ENCODE data around the gene MRPL11.
"Not testable (repeated sequence)": the region's sequence is repeated elsewhere in the genome, so short reads cannot be mapped to it uniquely, and the experiment has no call there.

Gene MRPL11

GRCh38 chr11:66467034-66467659 is 28.5 kb upstream of the MRPL11 start:
- in situ Hi-C loops (cut with HindIII; ENCODE audit: low sequenced_read_pairs), result no loop called here

DNA sequence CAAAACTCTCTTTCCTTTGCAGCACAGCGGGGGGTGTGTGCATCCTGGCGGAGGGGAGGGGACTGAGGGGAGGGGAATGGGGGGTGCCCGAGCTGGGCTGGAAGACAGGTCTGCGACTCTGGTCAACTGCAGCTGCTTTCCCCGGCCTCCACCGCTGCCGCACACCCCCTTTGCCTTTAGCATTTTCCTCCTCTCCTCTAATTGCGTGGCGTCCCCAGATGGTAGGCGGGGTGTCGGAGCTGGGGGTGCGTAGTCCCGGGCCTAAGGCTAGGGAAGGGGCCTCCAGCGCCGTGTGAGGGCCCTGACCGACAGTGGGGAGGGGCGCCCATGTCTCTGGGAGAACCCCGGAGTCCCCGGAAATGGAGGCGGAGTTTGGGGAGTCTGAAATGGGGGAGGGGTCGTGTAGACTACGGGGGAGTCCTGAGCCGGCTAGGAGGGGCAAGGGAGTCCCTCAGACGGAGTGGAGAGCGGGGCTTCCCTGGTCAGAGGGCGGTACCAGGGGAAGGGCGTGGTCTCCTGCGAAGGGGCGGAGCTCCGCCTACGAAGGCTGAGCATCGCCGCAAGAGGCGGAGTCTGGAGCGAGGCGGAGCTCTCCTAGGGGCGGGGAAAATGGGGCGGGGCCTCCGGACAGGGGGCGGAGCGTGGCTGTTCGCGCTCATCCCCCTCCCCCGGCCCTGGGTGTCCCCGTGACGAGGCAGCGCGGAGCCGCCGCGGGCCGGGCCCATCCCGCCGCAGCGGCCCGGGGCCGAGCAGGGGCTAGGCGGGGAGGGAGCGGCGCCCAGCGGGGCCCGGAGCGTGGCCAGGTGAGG is 27.8 kb upstream of the MRPL11 start, which contains the start of gene PELI3:
TSS of gene PELI3 (plus strand) at position 681 of the 809 bp plus-strand sequence. CDS start 1,224 bp downstream, outside the sequence.
- in situ Hi-C loops (cut with HindIII; ENCODE audit: low sequenced_read_pairs), result no loop called here

DNA sequence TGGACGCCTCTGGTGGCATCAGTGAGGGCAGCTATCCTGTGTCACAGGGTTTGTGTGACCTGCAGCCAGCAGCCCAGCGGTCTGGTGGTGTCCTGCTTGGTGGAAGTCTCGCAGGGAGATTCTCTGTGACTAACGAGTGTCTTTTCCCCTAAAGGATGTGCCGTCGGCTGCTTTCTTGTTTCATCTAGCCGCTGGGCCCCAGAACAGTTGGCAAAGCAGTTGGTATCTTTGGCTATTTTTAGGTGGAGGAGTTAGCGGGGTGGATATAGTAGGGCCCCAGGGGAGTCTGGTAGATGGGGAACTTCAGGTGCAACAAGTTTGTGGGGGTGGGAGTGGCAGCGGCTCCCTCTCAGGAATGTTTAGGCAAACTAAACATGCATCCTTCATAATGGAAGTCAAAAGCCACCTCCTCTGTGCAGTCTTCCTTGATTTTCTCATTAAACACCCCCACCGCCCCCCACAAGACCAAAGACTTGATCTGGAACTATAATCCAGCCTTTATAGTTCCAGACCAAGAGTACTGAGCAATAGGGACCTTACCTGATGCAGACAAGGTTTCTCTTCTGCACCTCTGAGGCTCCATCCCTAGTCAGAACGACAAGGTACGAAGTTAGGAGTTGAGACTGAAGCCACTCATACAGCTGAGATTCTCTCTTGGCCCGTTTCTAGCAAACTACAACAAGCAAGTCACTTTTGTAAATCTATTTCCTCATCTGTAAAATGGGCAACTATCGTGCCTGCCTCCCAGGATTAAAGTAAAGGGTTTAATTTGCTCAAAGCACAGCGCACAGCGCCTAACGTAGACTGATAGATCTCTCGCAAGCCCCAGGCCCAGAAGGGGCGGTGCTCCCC is 27.0 kb upstream of the MRPL11 start:
- in situ Hi-C loops (cut with HindIII; ENCODE audit: low sequenced_read_pairs), result no loop called here

DNA sequence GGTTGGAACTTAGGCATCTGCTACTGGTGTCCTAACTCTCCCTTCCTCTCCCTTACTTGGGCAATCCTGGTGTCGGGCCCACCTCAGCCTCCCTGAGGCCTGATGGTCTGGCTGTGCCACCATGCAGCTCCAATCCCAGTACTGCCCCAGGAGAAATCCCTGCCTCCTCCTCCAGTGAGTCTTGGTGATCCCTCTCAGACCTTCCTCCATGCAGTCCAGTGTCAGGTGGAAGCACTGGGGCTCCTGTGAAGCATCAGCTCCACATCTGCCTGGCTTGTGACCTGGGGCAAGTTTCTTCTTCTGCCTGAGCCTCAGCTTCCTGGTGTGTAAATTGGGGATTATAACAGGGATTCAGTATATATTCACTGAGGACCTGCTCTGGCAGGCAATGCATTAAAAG is 26.3 kb upstream of the MRPL11 start:
- in situ Hi-C loops (cut with HindIII; ENCODE audit: low sequenced_read_pairs), result no loop called here

DNA sequence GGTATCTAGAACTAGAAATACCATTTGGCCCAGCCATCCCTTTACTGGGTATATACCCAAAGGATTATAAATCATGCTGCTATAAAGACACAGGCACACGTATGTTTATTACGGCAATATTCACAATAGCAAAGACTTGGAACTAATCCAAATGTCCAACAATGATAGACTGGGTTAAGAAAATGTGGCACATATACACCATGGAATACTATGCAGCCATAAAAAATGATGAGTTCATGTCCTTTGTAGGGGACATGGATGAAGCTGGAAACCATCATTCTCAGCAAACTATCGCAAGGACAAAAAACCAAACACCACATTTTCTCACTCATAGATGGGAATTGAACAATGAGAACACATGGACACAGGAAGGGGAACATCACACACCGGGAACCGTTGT is 25.5 kb upstream of the MRPL11 start:
- in situ Hi-C loops (cut with HindIII; ENCODE audit: low sequenced_read_pairs), result not testable (repeated sequence)

- in situ Hi-C loops (cut with HindIII; ENCODE audit: low sequenced_read_pairs), result no loop called here
Observed at GRCh38 chr11:66462911-66463310, 24.3 kb upstream of the MRPL11 start.

- in situ Hi-C loops (cut with HindIII; ENCODE audit: low sequenced_read_pairs), result no loop called here
Observed at GRCh38 chr11:66462010-66462409, 23.4 kb upstream of the MRPL11 start.

DNA sequence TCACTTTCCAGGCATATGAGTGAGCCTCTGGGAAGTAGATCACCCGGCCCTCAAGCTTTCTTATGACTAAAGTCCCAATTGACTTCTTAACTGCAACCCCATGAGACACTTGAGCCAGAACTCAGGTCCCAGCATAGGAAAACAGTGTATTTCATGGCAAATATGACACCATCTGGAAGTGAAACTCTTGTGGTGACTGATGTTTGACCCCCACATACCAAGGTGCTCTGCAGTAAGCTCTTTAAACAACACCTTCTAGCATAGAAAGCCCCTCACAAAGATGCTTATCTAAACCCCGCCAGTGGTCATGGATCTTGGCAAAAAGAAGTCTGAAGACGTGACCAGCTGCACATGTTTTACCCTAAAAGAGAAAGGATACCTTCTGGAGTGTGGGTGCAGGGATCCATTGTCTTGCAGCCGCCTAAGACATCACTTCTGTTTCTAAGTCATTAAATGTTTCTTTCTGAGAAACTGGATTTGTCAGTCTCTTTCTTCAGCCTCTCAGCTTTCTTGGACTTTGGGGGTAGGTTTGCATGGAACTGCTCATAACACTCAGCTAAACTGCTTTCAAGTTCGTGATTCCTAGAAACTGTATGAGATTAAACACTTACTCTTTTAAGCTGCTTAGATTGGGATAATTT is 20.6 kb upstream of the MRPL11 start:
- in situ Hi-C loops (cut with HindIII; ENCODE audit: low sequenced_read_pairs), result no loop called here

DNA sequence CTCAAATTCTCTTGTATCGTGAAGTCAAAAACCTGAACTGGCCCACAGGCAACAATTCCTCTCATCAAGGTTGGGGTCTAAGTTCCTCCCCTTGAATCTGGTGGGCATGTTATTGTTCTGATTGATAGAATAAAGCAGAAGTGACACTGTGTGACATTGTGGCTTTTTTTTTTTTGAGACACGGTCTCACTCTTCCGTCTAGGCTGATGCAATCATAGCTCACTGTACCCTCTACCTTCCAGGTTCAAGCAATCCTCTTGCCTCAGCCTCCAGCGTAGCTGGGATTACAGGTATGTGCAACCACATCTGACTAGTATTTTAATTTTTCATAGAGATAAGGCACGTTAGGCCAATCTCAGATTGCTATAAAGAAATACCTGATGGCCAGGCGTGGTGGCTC is 19.2 kb upstream of the MRPL11 start:
- in situ Hi-C loops (cut with HindIII; ENCODE audit: low sequenced_read_pairs), result no loop called here

DNA sequence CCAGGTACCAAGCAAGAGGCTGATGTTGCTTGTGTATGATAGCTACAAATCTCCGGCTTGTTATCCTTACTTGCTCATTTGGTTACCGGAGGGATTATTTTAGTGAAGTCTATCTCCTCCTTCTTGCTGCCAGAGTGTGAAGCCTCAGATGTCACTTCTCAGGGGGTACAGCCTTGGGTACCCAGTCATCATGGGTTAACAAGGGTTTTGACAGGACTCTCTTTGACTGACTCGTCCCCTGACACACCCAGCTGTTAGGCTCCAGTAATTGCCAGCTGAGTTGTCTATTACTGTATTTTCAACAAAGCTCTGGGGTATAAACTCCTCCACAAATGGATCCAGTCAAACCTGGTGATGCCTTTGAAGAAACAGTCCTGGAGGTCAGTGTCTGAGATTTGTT is 16.2 kb upstream of the MRPL11 start:
- in situ Hi-C loops (cut with HindIII; ENCODE audit: low sequenced_read_pairs), result no loop called here

GRCh38 chr11:66454247-66454646 is 15.6 kb upstream of the MRPL11 start:
- in situ Hi-C loops (cut with HindIII; ENCODE audit: low sequenced_read_pairs), result no loop called here

DNA sequence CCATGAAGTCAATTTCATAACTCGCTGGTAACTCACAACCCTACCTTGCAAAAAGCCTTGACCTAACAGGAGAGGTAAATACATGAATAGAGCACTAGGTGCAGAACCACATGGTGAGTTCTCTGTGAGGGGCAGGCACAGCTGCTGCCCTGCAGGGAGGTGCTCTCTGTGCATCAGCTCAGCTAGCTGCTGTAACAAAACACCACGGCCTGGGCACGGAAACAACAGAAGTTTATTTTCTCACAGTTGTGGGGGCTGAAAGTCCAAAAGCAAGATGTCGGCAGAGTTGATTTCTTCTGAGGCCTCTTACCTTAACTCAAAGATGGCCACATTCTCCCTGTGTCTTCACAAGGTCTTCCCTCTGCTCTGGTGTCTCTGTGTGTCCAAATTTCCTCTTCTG is 13.0 kb upstream of the MRPL11 start:
- in situ Hi-C loops (cut with HindIII; ENCODE audit: low sequenced_read_pairs), result no loop called here

- in situ Hi-C loops (cut with HindIII; ENCODE audit: low sequenced_read_pairs), result no loop called here
Observed at GRCh38 chr11:66450560-66450959, 11.9 kb upstream of the MRPL11 start.

- in situ Hi-C loops (cut with HindIII; ENCODE audit: low sequenced_read_pairs), result no loop called here
Observed at GRCh38 chr11:66448523-66448922, 9.9 kb upstream of the MRPL11 start.

GRCh38 chr11:66447012-66447411 is 8.4 kb upstream of the MRPL11 start:
- in situ Hi-C loops (cut with HindIII; ENCODE audit: low sequenced_read_pairs), result no loop called here

GRCh38 chr11:66443602-66444001 is 5.0 kb upstream of the MRPL11 start:
- in situ Hi-C loops (cut with HindIII; ENCODE audit: low sequenced_read_pairs), result no loop called here

- in situ Hi-C loops (cut with HindIII; ENCODE audit: low sequenced_read_pairs), result not testable (repeated sequence)
Observed at GRCh38 chr11:66440940-66441282, 2.3 kb upstream of the MRPL11 start.

DNA sequence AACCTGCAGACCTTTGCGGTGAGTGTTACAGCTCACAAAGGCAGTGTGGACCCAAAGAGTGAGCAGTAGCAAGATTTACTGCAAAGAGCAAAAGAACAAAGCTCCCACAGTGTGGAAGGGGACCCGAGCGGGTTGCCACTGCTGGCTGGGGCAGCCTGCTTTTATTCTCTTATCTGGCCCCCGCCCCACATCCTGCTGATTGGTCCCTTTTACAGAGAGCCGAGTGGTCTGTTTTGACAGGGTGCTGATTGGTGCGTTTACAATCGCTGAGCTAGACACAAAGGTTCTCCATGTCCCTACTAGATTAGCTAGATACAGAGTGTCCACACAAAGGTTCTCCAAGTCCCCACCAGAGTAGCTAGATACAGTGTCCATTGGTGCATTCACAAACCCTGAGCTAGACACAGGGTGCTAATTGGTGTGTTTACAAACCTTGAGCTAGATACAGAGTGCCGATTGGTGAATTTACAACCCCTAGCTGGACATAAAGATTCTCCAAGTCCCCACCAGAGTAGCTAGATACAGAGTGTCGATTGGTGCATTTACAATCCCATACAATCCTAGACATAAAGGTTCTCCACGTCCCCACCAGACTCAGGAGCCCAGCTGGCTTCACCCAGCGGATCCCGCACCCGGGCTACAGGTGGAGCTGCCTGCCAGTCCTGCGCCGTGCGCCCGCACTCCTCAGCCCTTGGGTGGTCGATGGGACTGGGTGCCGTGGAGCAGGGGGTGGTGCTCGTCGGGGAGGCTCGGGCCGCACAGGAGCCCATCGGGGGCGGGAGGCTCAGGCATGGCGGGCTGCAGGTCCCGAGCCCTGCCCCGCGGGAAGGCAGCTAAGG is 1.7 kb upstream of the MRPL11 start:
- in situ Hi-C loops (cut with HindIII; ENCODE audit: low sequenced_read_pairs), result not testable (repeated sequence)

GRCh38 chr11:66437979-66438503 is 607 bp downstream of the MRPL11 start:
- in situ Hi-C loops (cut with HindIII; ENCODE audit: low sequenced_read_pairs), result no loop called here

DNA sequence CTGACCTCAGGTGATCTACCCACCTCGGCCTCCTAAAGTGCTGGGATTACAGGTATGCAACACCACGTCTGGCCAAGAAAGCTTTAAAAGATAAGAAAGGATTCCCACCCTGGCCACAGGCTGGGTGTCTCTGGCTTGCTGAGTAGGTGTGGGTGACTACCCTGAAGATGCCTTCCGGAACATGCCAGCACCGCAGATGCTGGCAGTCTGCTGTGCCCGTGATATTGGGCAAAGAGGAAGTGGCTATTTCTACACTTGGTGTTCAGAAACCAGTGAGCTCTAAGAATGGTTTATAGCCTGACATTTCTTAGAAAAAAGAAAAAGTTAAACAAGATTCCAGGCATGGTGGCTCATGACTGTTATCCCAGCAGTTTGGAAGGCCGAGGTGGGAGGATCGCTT is 6.1 kb downstream of the MRPL11 start:
- in situ Hi-C loops (cut with HindIII; ENCODE audit: low sequenced_read_pairs), result no loop called here

Measured in DLD1 (cell line).